Osteoblast (primary cell): ENCODE measurements around the gene MPPED1. TPM values are rescaled to one million over a fixed set of nuclear protein-coding genes. Genes with fewer than 3 reads are reported as not detected.

Source experiments
- DNase-seq: peaks from one replicate; pipeline ENCODE4 v3.0.0; 2011; ENCODE audit warnings: low spot score, mixed read lengths; ENCODE audit not compliant: insufficient read length; ENCODE audit errors: missing footprints
- H2AFZ ChIP-seq: 2 replicates; pipeline ENCODE4 v1.6.0; 2011; ENCODE audit warnings: mild to moderate bottlenecking, low read length
- H3K27ac ChIP-seq: 2 replicates; pipeline ENCODE4 v1.5.1; 2011; ENCODE audit warnings: mild to moderate bottlenecking, low read depth, low read length, moderate library complexity
- H3K27me3 ChIP-seq: 2 replicates; pipeline ENCODE4 v1.6.0; 2012; ENCODE audit warnings: mild to moderate bottlenecking, control low read depth, inconsistent platforms, low read length, moderate library complexity; ENCODE audit not compliant: insufficient read depth
- H3K36me3 ChIP-seq: 2 replicates; pipeline ENCODE4 v1.5.1; 2011; ENCODE audit warnings: mild to moderate bottlenecking, low read length, control low read depth, moderate library complexity; ENCODE audit not compliant: insufficient read depth
- H3K4me1 ChIP-seq: 2 replicates; pipeline ENCODE4 v1.5.1; 2011; ENCODE audit warnings: mild to moderate bottlenecking, low read length, control low read depth, moderate library complexity; ENCODE audit not compliant: insufficient read depth
- H3K4me2 ChIP-seq: 2 replicates; pipeline ENCODE4 v1.6.0; 2011; ENCODE audit warnings: mild to moderate bottlenecking, low read length; ENCODE audit not compliant: insufficient read depth
- H3K4me3 ChIP-seq: fragments of 200-600 bp; sonication (generic); 3 replicates; pipeline ENCODE4 v1.5.1; 2012; ENCODE audit warnings: mild to moderate bottlenecking, low read length, inconsistent platforms; ENCODE audit not compliant: insufficient read depth
- H3K79me2 ChIP-seq: 2 replicates; pipeline ENCODE4 v1.6.0; 2012; ENCODE audit warnings: mild to moderate bottlenecking, low read length, control low read depth, inconsistent platforms; ENCODE audit not compliant: insufficient read depth
- H3K9me3 ChIP-seq: 2 replicates; pipeline ENCODE4 v1.5.1; 2011; ENCODE audit warnings: low read depth, low read length, control low read depth
- H4K20me1 ChIP-seq: 2 replicates; pipeline ENCODE4 v1.6.0; 2012; ENCODE audit warnings: mild to moderate bottlenecking, low read length, control low read depth; ENCODE audit not compliant: insufficient read depth
- CTCF ChIP-seq: IDR thresholded peaks from 2 replicates; pipeline ENCODE4 v1.5.1; 2011; ENCODE audit warnings: mild to moderate bottlenecking, low read depth, low read length, moderate library complexity; ENCODE audit errors: extremely low read depth
- total RNA-seq: library from RNA; depleted of rRNA; stranded (reverse); fragments of >200 nt; gene quantifications from 2 replicates; pipeline ENCODE4 v1.2.3, GENCODE V29; 2012

MPPED1 gene
- total RNA-seq, 1 donor, result not detected

DNA sequence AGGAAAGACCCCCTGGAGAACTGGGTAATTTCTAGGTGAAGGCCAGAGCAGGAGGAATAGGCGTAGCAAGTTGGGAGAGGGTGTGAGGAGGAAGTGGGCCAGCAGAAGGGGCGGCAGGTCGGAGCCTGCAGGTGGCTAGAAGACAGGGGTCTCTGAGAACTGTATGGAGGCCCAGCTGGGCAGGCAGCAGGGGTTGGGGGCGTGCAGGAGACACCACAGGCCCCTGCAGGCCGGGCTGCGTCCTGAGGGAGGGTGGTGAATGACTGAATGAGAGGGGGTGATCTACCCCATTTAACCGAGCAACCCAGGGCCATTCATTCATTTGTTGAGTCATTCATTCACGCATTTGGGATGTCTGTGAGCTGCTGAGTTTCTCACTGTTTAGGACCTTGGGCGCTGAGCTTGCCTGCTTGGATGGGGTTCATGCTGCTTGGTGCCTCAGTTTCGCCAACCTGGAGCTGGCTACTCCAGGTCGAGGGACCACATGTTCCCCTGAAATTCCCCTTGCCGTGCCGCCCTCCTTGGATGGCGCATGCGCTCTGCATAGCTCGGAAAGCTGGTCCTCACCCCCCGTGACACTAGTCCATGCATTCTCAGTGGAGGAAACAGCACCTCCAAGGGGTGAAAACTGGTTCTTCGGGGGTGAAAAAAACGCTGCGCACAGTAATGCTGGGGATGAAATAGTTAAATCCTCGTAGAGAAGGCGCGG lies 15.6 kb downstream of the MPPED1 start:
- Histone ChIP-seq H3K27ac (no peak overlapping the region), H3K9me3 (no peaks in the 10 kb centered on the region), H3K4me2 (no peak overlapping the region), H2AFZ (no peak overlapping the region), H4K20me1 (no peaks in the 10 kb centered on the region), H3K79me2 (no peaks in the 10 kb centered on the region), H3K36me3 (no peaks in the 10 kb centered on the region), H3K4me3 (no peak overlapping the region), H3K27me3 (peaks cover 21% of the 10 kb centered on the region), H3K4me1 (no peaks in the 10 kb centered on the region)
- TF ChIP-seq CTCF, result no peak
- DNase-seq, result no peak

DNA sequence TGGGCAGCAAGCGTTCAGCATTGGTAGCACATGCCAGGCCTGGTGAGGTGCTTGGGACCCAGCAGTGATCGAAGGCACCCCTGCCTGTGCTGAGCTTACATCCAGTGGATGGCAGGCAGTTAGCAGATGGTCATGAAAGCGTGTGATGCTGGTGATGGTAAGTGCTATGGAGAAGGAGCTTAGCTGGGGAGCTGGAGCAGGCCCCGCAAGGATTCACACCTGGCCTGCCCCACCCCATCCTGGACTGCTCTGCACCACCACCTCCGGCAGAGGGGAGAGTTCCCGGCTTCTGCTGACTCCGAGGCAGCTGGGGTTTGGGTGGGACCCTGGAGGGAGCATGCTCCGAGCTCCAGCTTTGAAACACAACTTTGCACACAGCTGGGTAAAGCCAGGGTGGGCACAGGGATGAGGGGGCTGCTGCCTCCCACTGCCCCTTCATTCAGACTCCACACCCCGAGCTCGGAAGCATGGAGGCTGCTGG lies 16.2 kb downstream of the MPPED1 start:
- DNase-seq, result no peak
- no peak overlapping the region for H3K27ac ChIP-seq
- H3K79me2 ChIP-seq, result no peaks in the 10 kb centered on the region
- no peak overlapping the region for H3K4me2 ChIP-seq
- no peak for TF ChIP-seq CTCF
- H3K27me3 ChIP-seq, result peaks cover 19% of the 10 kb centered on the region
- no peak overlapping the region for H3K4me3 ChIP-seq
- H3K36me3 ChIP-seq, result no peaks in the 10 kb centered on the region
- no peaks in the 10 kb centered on the region for H4K20me1 ChIP-seq
- H3K4me1 ChIP-seq, result no peaks in the 10 kb centered on the region
- no peak overlapping the region for H2AFZ ChIP-seq
- no peaks in the 10 kb centered on the region for H3K9me3 ChIP-seq

- no peak for DNase-seq
- Histone ChIP-seq H3K79me2 (no peaks in the 10 kb centered on the region), H3K4me2 (no peak overlapping the region), H3K9me3 (no peaks in the 10 kb centered on the region), H3K27ac (no peak overlapping the region), H3K36me3 (no peaks in the 10 kb centered on the region), H4K20me1 (no peaks in the 10 kb centered on the region), H3K27me3 (peaks cover 15% of the 10 kb centered on the region), H3K4me1 (no peaks in the 10 kb centered on the region), H2AFZ (no peak overlapping the region), H3K4me3 (no peak overlapping the region)
- no peak for TF ChIP-seq CTCF
These were observed 16.7 kb downstream of the MPPED1 start for GRCh38 chr22:43428521-43428920.

GRCh38 chr22:43429426-43429825 lies 17.6 kb downstream of the MPPED1 start:
- Histone ChIP-seq H3K36me3 (no peaks in the 10 kb centered on the region), H2AFZ (no peak overlapping the region), H3K4me1 (no peaks in the 10 kb centered on the region), H3K27me3 (peaks cover 5% of the 10 kb centered on the region), H3K9me3 (no peaks in the 10 kb centered on the region), H3K4me2 (no peak overlapping the region), H3K4me3 (no peak overlapping the region), H4K20me1 (no peaks in the 10 kb centered on the region), H3K27ac (no peak overlapping the region), H3K79me2 (no peaks in the 10 kb centered on the region)
- no peak for DNase-seq
- TF ChIP-seq CTCF, result no peak
